GM13976 (cell line): ENCODE data around the gene TRIM2.

Source experiments
- DNase-seq: peaks from one replicate; pipeline ENCODE4 v3.0.0; 2012; ENCODE audit warnings: low spot score
- CTCF ChIP-seq: IDR thresholded peaks from 2 replicates; pipeline ENCODE4 v1.5.1; 2012; ENCODE audit warnings: borderline replicate concordance, mild to moderate bottlenecking; ENCODE audit not compliant: insufficient read depth; ENCODE audit errors: extremely low read depth, missing control alignments, control extremely low read depth
- in situ Hi-C: fragments of 300-500 bp; cut with MboI; formaldehyde crosslinking; loops from one replicate; pipeline ENCODE4 v1.12.0; 2022; ENCODE audit warnings: low sequenced_read_pairs, mixed read lengths, inconsistent platforms; ENCODE audit not compliant: unreplicated experiment

TRIM2 gene

GRCh38 chr4:153209410-153209809 is 5.2 kb downstream of the TRIM2 start:
- TF ChIP-seq CTCF = no peak
- in situ Hi-C loops = no loop called here
- DNase-seq = no peak

GRCh38 chr4:153210727-153211126 is 6.5 kb downstream of the TRIM2 start:
- in situ Hi-C loops = no loop called here
- TF ChIP-seq CTCF = no peak

GRCh38 chr4:153211986-153212728 is 7.9 kb downstream of the TRIM2 start:
- no peak for TF ChIP-seq CTCF
- in situ Hi-C loops = no loop called here
- no peak for DNase-seq

More at GRCh38 chr4:153210727-153211126, 6.5 kb downstream of the TRIM2 start:
- DNase-seq = no peak

- in situ Hi-C loops = no loop called here
- TF ChIP-seq CTCF = no peak
- DNase-seq = no peak
Measured at GRCh38 chr4:153212736-153213135, 8.5 kb downstream of the TRIM2 start.

DNA sequence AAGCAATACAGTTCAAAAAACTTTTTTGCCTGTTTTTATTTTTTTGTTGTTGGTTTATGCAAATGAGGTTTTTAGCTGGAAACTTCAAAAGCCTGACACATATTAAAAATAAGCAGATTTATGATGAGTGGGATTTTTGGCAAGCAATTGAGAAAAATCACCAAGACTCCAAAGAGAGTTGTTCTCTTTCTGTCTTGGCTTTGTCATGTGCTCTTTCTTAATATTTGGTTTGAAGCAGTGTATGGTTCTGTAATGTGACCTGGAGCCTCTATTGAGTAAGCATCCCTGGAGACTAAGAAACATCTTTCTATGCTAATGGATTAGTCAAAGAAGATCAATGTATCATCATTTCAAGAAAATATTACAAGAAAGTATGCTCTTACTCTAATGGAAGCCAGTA is 11.7 kb downstream of the TRIM2 start:
- in situ Hi-C loops = no loop called here
- TF ChIP-seq CTCF = no peak
- no peak for DNase-seq

- no peak for TF ChIP-seq CTCF
- no peak for DNase-seq
- in situ Hi-C loops = no loop called here
Measured at GRCh38 chr4:153216546-153216945, 12.3 kb downstream of the TRIM2 start.
